ENCODE data around the gene KNDC1.
"Not testable (repeated sequence)": the region's sequence is repeated elsewhere in the genome, so short reads cannot be mapped to it uniquely, and the experiment has no call there.

KNDC1 gene

DNA sequence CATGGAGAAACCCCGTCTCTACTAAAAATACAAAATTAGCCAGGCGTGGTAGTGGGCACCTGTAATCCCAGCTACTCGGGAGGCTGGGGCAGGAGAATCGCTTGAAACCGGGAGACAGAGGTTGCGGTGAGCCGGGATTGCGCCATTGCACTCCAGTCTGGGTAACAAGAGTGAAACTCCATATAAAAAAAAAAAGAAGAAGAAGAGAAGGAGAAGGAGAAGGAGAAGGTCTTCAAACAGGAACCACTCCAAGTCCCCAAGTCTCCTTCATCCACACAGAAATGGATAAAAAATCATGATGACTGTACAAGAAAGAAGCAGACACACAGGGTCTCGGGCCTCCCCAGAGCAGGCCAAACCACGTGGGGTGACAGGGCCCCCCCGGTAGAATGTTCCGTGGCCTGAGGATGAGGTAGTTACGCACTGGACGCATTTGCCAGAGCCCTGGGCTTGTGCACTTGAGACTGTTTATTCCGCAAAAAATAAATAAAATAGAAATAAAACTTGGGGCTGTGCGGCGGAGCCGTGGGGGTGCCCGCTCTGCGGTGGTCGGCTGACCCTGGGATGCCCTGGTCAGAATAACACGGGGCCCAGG lies 93.4 kb downstream of the KNDC1 start:
- FAIRE-seq (no peak), DNase-seq (ENCODE audit: insufficient read length, low spot score) (no peak)
- no peak for TF ChIP-seq POLR2A (IDR thresholded peaks at IDR 0.05; ENCODE audit: low read depth, low read length)

DNA sequence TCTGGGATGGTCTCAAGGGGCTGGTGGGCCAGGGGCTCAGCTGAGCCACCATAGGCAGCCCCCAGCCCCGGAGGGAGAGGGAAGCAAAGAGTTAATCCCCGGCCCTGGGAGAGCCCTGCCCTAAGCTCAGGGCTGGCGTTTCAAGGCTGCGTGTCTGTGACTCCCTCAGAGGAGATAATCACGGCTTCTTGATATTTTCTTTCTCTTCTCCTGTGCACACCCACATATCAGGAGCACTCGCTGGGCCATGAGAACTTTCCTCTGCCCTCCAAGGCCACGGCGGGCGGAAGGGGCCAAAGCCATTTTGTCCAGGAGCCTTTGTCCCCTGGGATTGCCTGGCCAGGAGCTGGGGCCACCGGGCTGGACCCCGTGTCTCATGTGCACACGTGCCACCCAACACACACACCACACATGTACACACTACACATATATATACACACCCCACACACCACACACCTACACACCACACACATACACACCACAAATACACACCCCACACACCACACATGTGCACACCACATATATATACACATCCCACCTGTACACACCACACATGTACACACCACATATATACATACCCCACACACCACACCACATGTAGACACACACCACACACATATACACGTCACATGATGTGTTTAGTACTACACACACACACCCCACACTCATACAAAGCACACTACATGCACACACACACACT lies 94.6 kb downstream of the KNDC1 start:
- DNase-seq (ENCODE audit: insufficient read length, low spot score) (no peak), FAIRE-seq (no peak)
- TF ChIP-seq POLR2A (IDR thresholded peaks at IDR 0.05; ENCODE audit: low read depth, low read length), result no peak

DNA sequence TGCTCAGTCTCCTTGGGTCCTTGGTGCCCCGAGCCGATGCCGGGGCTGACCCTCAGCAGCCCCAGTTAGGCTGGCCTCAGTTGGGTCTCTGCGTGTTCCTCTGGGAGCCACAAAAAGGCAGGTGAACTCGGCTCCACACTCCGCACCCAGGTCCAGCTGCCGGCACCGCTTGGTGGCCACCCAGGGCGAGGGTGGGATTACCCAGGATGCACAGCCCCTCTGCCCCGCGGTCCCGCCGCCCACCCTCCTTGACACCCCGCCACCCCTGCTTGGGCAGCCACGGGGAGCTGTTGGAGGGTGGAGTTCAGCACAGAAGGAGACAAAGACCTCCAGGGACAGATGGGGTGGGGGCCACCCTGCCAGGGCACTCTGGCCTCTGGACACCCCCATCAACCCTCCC lies 95.3 kb downstream of the KNDC1 start:
- no peak for TF ChIP-seq POLR2A (IDR thresholded peaks at IDR 0.05; ENCODE audit: low read depth, low read length)
- FAIRE-seq (no peak), DNase-seq (ENCODE audit: insufficient read length, low spot score) (no peak)

DNA sequence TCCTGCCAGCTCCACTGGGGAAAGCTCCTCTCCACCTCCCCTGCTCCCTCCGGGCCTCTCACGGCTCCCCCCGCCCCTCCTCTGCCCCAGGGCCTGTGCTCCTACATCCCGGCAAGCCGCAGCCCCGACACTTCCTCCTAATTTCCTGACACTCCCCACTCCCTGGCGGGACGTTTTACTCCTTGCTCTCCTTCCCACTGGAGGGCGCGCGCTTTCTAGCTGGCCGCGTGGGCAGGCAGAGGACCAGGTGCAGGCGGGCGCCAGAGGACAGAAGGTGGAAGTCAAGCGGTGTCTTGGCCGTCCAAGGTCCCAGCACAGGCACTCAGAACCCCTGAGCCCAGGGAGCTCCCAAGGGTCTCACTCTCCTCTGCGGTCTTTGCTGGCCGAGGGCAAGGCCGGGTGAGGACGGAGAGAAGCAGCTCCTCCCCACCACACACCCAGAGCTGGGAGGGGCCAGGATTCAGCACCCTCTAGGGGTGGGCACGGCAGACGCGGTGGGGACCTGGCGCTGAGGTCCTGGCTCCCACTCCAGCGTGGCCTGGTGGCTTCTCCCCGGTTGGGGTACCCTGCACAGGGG lies 97.6 kb downstream of the KNDC1 start:
- FAIRE-seq, result no peak
- TF ChIP-seq POLR2A (IDR thresholded peaks at IDR 0.05; ENCODE audit: low read depth, low read length), result no peak
- DNase-seq (ENCODE audit: insufficient read length, low spot score), result no peak

DNA sequence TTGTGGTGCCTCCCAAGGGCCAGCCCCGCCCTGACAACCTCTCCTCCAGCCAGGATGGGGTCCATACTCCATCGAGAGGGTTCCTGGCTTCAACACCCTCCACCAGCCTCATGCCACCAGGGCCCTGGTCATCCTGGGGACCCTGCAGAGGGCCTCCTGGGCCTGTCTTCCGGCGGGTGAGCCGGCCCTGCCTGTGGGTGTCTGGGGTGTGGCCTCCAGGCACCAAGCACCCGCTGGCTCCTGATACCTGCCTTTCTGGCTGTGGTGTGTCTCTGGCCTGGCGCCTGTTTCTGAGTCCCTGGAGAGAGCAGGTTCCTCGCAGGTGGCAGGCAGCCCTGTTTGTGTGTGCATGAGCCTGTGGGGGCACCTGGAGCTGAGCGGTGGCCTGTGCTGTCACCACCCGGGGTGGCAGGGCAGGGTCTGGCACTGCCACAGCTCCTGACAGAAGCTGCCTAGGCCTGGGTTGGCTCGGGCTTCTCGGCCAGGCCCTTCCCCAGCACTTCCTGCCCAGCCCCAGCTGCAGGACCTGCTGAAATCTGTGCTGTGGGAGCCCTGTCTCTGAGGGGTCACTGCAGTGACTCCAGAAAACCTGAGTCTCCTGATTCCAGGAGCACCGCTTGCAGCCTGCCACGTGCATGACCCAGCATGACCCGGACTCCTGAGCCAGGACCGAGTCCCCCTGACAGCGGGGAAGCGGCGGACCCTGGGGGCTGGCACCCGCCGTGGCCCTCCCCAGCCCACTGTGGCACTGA lies 98.2 kb downstream of the KNDC1 start:
- no peak for TF ChIP-seq POLR2A (IDR thresholded peaks at IDR 0.05; ENCODE audit: low read depth, low read length)
- DNase-seq (ENCODE audit: insufficient read length, low spot score), result no peak
- FAIRE-seq, result no peak

DNA sequence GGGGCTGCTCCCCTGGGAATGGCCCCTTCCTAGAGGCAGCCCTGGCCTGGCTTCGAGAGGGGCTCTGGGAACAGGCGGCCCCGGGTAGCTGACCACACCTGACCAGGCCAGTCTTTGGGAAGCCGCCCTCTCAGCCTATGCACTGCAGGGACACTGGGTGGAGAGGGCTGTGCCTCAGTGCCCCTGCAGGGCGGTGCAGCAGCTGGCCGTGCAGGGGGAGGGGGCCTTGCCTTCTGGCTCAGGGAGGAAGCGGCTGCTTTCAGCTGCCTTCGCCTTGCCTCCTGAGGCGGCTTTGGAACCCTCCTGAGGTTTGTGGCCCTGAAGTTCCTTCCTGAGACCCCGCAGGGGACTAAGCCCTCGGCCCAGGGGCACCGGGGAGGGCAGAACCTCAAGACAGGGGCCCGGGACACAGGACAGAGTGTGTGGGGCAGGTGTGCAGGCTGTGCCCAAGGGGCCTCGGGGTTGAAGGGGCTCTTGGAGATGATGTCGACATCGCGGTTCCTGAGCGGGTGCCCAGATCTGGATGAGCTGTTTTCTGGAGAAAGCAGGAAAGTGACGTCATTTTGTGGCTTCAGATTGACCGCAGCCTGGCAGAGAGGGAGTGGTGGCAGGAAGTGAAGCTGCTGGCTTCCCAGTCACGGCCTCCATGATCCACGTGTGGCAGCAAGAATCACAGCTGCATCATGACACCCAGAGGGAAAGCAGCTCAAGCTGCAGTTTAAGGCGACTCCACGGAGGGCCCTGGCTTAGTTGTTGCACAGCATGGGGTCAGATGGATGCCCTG lies 99.0 kb downstream of the KNDC1 start:
- no peak for TF ChIP-seq POLR2A (IDR thresholded peaks at IDR 0.05; ENCODE audit: low read depth, low read length)
- DNase-seq (ENCODE audit: insufficient read length, low spot score), result peak; percentile 92
- FAIRE-seq, result peak; percentile 95

DNA sequence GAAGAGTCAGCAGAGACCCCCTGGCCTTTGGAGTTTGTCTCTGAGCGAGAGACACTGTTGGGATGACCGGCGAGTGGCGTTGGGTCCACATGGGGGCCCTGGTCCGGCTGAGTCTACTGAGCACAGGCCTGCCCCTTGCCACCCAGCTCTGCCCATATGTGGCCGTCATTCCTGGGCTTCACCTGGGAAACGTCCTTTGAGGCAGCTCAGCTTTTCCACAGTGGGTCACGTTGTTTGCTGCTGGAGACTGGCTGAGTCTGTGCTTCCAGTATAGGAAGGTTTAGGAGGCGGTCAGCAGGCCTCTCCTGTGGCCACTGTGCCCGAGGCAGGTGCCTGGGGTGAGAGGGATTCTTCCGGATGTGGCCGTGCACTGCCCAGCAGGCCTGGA lies 99.6 kb downstream of the KNDC1 start:
- FAIRE-seq (no peak), DNase-seq (ENCODE audit: insufficient read length, low spot score) (peak; percentile 49)
- TF ChIP-seq POLR2A (IDR thresholded peaks at IDR 0.05; ENCODE audit: low read depth, low read length), result no peak

DNA sequence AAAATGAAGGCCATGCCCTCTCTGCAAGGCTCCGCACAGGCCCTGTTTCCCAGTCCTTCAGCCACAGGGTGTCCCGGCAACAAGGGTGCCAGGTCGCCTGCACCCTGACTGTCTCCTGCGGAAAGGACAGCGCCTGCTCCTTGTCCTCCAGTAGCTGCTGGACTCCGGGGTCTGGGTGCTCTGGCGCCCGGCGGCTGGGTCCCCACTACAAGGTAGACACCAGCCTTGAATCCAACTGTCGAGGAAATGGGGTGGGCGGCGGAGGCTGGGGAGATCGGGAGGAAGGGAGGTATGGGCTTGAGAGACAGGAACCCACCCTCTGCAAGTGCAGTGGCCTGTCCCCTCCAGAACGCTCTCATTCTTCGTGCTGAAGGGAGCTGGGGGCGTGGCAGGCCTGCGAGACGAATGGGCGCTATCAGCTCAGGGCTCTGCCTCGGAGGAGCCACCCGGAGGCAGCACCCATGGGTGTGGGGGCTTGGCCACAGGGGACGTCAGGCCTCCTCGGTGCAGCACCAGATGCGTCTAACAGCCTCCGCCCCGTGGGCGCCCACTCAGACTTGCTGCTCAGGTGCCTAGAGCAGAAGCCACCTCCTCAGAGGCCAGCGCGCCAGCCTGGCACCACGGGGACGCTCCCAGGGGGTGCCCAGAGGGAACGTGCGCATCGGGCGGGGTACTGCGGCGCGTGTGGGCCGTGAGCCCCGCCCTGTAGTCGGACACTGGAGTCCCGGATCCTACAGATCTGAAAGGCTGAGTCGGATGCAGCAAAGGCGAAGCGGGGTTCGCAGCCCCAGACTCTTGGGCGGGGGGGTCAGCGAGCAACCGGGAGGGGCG lies 101.1 kb downstream of the KNDC1 start:
- TF ChIP-seq POLR2A (IDR thresholded peaks at IDR 0.05; ENCODE audit: low read depth, low read length), result no peak
- DNase-seq (ENCODE audit: insufficient read length, low spot score) (peak; percentile 54), FAIRE-seq (no peak)

DNA sequence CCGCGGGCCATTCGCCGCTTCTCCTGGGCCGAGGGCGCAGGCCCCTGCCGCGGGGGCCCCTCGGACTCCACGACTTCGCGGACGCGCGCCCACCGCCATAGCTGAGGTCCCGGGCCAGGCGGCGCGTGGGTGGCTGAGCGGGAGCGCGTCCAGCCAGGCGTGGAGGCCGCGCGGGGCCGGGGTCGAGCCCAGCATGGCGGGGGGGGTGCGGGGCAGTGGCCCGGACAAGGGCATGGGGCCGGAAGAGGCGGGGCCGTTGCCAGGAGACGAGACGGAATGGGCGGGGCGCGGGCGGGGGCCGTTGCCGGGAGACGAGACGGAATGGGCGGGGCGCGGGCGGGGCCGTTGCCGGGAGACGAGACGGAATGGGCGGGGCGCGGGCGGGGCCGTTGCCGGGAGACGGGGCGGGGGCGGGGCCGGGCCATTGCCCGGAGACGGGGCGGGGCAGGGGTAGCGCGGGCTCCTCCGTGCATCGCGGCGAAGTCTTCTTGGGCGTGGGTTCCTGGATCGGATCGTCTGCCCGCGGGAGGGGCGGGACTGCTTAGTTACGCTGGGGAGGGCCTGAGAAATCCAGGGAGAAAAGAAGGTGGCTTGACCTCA lies 101.8 kb downstream of the KNDC1 start:
- FAIRE-seq (no peak), DNase-seq (ENCODE audit: insufficient read length, low spot score) (peak; percentile 61)
- TF ChIP-seq POLR2A (IDR thresholded peaks at IDR 0.05; ENCODE audit: low read depth, low read length), result no peak

DNA sequence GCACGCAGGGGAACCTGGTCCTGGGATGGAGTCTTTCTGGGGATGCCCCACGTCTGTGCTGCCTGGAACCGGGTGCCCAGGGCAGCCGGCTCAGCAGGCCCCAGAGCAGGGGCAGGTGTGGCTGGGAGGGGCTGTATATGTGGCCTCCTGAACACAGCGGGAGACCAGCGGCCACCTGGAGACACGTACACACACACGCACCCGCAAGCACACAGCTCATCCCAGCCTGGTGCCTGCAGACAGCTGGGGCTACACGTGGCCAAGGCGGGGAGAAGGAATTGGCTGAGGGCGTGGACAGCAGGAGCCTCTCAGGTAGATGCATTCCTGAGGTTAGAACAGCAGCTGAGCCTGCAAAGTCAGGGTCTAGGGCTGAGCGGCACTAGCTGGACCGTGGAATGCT lies 102.7 kb downstream of the KNDC1 start:
- no peak for TF ChIP-seq POLR2A (IDR thresholded peaks at IDR 0.05; ENCODE audit: low read depth, low read length)
- FAIRE-seq (no peak), DNase-seq (ENCODE audit: insufficient read length, low spot score) (no peak)

DNA sequence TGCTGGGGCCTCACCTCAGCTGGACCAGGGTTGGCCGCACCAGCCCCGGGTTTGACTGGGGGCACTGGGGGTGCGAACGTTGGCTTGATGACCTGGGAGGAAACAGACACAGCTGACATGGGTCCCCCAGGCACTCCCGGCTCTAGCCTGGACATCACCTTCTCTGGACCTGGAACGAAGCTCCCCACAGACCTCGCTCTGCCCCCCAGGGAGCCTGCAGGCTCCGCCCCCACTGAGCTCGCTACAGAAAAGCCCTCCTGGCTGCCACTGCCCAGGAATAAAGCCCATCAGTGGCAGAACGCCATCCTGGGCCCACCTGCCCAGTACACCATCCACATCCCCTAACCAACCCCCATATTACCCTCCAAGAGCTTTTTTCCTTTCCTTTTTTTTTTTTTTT lies 103.7 kb downstream of the KNDC1 start:
- no peak for TF ChIP-seq POLR2A (IDR thresholded peaks at IDR 0.05; ENCODE audit: low read depth, low read length)
- no peak for FAIRE-seq
- no peak for DNase-seq (ENCODE audit: insufficient read length, low spot score)

DNA sequence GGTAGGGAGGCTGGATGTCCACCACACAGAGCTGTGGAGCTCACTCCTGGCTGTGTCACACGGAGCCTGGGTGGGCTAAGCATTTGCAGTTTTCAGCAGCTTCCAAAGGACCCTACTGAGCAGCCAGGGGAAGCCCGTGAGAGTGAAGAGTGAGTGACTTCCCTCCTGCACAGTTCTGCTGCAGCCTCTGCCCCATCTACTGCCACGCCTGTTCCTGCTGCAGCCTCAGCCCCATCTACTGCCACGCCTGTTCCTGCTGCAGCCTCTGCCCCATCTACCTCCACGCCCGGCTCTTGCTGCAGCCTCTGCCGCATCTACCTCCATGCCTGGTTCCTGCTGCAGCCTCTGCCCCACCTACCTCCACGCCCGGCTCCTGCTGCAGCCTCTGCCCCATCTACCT lies 104.4 kb downstream of the KNDC1 start:
- DNase-seq (ENCODE audit: insufficient read length, low spot score) (no peak), FAIRE-seq (peak; percentile 71)
- TF ChIP-seq POLR2A (IDR thresholded peaks at IDR 0.05; ENCODE audit: low read depth, low read length), result no peak

DNA sequence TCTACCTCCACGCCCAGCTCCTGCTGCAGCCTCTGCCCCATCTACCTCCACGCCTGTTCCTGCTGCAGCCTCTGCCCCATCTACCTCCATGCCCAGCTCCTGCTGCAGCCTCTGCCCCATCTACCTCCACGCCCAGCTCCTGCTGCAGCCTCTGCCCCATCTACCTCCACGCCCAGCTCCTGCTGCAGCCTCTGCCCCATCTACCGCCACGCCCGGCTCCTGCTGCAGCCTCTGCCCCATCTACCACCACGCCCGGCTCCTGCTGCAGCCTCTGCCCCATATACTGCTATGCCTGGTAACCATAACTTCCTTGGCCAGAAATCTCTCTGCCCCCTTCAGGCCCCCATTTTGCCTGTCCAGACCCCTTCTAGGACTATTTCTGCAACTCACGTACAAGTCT lies 105.0 kb downstream of the KNDC1 start:
- not testable (repeated sequence) for FAIRE-seq

More for the DNA sequence above, 105.0 kb downstream of the KNDC1 start:
- DNase-seq (ENCODE audit: insufficient read length, low spot score), result not testable (repeated sequence)

Measured in H54 (cell line).